HTR-8/SVneo (cell line): ENCODE data around the gene VSTM4.

Source experiments
- DNase-seq: peaks from one replicate; pipeline ENCODE4 v3.0.0; 2011; ENCODE audit warnings: low spot score, mixed read lengths; ENCODE audit not compliant: insufficient read length
- FAIRE-seq: peaks from 2 replicates; lab custom pipeline; 2011; peaks lifted over from hg19 to GRCh38; lab: Jason Lieb, UNC

VSTM4 gene

DNA sequence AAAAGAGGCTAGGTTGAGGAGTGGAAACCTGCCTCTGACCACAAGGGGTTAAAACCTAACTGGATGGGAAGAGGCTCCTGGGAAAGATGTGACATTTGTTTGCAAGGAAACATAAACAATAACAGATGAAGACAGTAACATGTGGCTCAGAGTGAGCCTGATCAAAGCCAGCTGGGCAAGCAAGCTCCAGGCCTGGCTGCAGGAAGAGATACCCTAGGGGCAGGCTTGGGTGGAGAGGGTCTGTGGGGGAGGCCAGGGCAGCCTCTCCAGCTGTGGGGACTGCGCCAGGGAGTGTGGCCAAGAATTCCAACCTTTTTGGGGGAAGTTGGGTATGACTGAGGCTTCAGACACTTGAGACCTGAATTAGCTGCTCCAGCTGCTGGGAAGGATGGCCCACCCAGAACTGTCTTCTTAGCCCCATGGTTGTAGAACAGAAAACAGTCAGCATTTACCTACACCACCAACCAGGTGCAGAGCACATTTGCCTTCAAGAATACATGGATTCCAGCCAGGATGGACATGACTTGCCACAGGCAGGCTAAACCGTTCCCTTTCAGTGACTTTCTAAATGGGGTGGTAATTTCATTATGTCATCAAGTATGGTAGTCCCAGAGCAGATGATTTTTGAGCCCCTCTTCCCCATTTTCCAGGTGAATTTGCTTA, 28.9 kb upstream of the VSTM4 start:
- FAIRE-seq (no peak), DNase-seq (no peak)

DNA sequence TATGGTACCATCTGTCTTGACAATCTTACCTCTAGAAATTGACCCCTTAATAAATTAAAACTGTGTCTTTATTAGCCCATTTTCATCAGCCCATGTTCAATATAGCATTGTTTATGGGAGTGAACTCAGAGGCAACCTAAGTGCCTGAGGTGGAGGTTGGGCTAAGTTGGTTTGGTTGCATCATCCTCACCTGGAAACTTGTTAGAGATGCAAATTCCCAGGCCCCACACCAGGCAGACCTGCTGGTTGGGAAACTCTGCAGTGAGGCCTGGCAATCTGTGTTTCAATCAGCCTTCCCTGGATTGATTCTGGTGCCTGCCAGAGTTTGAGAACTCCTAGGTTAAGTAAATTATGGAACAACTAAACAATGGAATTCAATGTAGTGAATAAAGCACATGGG, 27.9 kb upstream of the VSTM4 start:
- FAIRE-seq (no peak), DNase-seq (no peak)

DNA sequence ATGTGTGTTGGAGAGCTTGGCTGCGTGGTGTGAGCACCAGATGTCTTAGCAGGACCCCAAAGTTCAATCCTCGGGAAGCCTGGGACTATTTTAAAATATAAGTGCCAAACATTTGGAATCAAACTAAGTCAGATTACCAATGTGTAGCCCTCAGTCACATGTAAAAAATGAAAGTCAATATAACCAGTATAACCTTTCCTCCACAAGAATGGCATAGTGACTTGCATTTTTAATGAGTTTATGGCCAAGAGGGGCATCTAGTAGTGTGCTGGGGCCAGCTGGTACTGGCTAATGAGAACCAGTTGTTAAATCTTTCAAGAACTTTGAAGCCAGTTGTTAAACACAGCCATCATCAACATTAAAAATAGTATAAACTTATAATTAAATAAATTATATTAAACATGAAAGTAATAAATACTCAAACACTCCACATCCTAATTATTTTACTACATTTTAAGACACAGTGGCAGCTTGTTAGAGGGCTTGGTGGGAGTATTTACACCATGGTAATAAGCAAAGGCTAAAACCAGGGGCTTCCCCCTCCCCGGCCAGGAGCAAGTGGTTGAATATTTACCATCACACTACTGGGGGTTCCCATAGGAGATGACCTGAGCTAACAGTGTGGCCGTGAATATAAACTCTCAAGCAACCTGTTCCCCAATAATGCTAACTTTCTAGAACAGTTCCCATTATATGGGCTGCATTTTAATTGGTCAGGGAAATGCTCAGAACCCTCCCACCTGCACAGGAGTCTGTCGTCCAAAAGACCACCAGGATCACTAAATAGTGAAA, 26.4 kb upstream of the VSTM4 start:
- no peak for DNase-seq
- no peak for FAIRE-seq

DNA sequence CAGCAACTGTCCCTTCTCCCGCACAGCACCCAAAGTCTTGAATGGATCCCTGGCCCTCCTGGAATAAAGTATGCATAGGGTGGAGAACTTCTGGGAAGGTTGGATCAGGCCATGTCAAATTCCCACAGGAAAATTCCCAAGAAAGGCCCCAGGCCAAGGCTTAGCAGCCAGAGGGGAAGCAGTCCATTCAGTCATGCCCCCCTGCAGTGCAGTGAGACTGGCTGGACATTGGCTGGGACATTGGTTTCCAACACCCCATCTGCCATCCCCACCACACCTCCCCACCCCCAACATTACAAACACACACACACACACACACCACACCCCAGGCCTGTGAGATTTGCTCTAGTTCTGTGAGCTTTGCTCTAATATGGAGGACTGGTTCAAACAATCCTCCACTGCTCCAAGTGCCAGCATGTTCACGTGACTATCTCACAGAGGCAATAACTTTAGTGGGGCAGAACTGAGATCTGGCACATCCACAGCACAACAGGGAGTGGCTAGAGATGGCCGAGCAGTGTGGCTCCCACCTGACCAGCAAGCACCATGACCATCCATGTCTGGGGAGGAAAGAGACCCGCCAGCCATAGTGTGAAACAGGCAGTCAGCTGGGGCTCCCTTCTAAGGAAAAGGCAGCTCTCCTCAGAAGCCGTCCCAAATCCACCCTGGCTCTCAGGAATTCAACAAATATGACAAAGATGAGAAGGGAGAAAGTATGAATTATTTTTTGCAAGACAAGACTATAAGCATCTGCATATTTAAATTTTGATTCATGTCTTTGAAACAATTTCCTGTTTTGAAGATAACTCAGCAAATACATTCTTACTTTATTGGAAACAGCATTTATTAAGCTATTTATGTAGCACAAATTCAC, 25.2 kb upstream of the VSTM4 start:
- DNase-seq (no peak), FAIRE-seq (no peak)

DNA sequence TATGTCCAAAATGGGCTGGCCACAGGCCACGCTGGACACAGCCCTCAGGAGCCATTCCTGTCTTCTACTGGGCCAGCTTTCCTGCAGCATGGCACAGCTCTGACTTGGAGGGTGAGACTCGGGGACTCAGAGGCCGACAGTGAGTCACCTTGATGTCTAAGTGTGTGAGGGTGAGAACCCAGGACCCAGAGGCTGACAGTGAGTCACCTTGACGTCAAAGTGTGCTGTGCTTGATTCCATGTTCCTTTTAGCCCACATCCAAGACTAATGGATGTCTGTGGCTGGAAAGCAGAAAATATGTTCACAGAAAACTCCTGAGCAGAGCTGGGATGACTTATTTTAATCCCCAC, 24.5 kb upstream of the VSTM4 start:
- FAIRE-seq = no peak

DNA sequence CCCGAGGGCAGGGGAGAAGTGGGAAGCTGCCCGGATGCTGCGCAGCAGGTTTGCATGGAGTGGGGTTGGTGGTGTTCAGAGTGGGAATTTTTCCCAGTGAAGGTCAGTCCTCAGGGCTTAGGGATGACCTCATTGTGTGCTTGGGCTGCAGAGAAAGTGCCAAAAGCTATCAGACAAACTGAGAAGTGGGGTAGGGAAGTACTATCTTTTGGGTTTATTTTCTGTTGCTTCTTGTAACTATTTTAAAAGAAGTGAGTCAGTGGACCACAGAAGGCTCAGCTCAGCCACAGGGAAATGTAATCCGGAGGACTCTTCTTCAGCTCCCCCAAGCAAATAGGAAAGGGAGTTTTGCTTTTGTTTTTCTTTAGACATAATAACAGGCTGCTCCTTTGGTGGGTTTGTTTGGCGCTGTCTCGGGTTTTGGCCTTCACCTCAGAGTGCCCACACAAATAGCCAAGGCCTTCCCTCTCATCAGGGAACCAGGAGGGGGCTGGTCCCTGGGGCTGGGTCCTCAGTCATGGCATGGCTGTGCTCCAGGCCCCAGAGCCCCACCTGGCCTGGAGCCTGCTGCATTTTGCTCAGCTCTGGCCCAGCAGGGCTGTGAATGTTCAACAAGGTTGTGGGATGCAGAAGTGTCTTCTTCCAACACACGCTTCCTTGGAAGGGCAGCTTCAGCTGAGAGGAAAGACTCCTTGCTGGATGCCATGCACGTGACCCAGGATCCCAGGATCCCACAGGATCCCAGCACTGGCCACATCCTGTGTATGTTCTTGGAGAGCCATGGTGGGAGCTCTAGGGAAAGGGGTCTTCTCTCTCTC, 23.9 kb upstream of the VSTM4 start:
- DNase-seq (no peak), FAIRE-seq (no peak)

More for the DNA sequence above, 24.5 kb upstream of the VSTM4 start:
- DNase-seq = peak; percentile 45

DNA sequence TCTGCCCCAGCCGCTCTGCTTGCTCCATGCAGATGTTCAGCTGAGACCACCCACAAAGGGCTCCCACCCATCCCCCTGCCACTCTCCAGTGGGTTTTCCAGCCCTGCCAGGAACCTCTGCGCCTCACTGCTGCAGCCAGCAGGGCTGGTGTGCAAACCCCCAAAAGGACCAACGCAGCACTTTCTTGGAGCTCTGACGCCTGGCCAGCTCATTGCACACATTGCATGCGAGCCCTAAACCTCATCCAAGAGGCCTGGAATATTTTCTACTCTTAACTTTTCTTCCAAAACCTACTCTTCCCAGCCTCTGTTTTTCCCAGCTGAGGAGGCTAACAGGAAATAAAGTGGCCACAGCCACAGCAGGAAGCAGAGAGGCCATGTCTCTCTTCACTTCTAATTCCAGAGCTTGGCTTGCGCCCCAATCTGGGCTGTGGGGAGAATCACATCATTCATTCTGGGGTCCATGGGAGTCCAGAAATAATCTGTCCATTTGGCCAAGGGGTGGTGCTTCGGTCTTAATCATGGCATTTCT, 23.1 kb upstream of the VSTM4 start:
- FAIRE-seq (no peak), DNase-seq (no peak)

DNA sequence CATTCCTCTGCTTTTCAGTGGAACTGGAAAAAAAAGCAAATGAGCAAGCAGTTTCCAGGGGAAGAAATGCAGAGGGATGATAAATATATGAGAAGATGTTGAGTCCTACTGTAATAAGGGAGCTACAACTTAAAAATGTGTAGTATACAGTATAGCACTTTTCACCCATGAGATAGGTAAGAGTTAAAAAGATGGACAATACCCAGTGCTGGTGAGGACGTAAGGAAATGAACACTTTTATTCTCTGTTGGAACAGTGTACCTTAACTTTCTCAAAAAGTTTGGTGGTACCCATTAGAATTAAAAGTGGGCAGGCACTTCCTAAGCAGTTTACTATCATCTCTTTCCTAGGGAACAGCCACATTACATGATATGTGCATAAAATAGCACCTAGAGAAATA, 21.2 kb upstream of the VSTM4 start:
- DNase-seq = no peak
- FAIRE-seq = no peak

DNA sequence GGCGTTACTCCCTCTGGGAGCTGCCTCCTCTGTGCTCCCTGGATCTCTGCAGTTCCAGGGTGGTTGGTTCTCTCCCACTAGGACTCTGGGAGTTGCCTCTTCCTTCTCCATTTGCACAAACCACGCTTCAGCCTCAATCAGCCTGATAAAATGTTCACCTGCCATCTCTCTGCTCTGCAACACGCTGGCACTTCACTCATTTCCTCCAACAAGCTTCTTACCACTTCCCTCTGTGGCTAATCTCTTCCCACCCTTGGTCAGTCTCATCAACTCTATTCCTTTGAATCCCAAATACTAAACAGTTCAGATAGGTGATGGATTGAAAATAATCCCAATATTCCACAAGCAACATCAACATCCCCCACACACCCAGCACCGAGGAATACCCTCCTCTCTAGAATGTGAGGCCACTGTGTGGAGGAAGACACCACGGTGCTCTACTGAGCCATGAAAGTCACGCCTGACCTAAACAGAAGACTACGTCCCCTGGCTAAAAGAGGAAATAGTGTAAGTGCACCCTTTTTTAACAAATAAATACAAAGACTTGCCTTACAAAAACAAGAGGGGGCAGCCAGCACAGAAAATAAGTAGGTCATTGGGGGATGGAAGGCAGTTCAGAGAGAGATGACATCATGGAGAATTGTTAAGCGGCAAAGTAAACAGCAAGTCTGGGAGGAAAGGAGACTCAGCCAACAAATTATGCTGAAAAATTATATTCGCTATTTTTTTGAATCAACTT, 20.4 kb upstream of the VSTM4 start:
- no peak for FAIRE-seq
- DNase-seq = no peak

DNA sequence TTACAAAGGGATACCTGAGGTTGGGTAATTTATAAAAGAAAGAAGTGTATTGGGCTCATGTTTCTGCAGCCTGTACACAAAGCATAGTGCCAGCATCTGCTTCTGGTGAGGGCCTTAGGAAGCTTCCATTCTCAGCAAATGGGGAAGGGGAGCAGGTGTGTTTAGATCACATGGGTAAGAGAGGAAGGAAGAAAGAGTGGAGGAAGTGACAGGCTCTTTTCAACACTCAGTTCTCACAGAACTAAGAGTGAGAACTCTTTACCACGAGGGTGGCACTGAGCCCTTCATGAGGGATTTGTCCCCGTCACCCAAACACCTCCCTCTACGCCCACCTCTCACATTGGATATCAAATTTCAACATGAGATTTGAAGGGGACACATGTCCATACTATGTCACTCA, 19.0 kb upstream of the VSTM4 start:
- DNase-seq = no peak
- FAIRE-seq = no peak

DNA sequence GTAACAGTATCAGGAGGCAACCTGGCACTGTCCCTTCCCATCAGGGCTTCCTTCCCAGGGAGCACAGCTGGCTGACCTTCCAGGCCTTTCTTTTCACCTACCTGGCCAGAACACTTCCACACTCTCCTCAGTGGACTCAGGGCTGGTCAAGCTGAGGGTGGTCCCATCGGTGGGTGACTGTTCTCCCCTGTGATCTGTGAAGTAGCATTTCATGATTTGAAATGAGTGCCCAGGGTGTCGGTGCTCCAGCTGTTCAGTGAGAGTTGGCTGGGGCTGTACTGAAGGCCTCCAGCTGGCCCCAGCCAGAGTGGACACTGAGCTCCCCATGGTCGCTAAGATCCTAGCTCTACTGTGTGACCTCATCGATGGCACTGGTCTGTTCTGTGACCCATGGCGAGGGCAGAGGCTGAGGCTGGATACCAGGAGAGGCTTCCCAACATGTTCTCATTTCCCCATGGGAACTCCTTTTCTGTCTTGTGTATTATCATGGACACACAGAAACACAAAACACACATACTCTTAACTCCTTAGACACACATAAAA, 18.5 kb upstream of the VSTM4 start, which contains the start of gene FAM170B:
FAM170B (minus strand) TSS at position 316 of the 543 bp plus-strand sequence; CDS start at position 213, 103 bp downstream.
- no peak for DNase-seq
- no peak for FAIRE-seq

DNA sequence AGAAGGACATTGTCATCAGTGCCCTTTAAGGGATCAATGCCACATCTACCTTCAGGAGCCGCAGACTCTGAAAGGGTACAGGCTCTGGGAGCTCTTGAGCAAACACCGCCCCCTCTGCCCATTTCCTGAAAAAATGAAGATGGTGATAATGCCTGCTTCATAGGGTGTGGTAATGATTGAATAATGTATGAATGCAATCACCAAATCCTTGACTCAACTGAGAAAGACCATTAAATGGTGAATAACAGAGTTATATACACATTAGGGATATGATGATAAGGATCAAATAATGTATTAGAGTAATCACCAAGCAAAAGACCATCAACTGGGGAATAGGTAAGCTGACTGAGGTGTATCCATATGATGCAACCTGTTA, 17.0 kb upstream of the VSTM4 start:
- DNase-seq (no peak), FAIRE-seq (no peak)

DNA sequence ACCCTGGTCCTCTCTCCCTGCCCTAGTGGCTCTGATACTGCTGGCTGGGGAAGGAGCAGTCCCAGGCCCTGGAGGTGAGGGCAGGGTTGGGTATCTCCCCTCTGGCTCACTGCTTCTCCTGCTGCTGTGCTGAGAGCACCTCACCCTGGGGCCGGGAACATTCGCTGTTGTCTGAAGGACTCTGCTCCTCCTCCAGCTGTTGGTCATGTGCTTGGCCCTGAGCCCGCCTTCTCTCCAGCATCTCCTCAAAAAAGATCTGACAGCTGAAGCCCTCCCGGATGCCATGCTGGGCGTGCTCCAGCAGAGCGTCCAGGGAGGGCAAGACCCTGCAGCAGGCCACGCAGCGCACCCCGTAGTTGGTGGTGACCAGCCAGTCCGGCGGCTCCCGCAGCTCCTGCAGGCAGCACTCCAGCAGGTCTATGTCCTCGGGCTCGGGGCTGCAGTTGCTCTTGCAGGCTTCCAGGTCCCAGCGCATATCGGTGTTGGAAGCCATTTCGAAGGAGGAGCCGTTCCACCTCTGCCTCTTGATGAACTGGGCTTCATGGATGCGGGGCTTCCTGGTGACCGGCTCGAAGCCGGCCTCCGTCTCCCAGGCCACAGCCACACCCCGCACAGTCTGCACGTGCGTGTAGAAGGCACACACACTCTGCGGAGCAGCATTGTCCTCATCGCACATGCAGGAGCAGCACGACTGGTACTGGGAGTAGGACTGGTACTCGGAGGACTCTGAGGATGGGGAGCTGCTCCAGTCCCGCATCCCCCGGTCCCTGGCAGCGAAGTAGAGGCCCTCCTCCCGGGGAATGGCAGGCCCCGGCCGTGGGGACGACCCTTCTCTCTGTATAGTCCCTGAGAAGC, 16.4 kb upstream of the VSTM4 start:
- no peak for FAIRE-seq
- no peak for DNase-seq

DNA sequence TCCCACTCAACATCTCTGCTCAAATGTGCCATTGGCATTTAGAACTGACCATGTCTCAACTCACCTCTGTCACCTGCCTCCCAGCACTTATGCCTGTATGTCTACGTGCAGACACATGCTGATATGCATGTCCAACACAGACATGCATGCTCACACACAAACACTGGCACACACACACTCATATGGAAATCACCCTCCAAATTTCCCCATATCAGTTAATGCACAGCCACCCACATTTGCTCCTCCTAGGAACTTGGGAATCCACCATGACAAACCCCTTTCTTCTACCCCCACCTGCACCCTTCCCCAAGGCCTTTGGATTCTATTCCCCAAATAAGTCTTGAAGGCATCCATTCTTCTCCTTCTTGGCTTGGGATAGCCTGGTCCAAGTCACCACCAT, 14.1 kb upstream of the VSTM4 start:
- FAIRE-seq (no peak), DNase-seq (no peak)

DNA sequence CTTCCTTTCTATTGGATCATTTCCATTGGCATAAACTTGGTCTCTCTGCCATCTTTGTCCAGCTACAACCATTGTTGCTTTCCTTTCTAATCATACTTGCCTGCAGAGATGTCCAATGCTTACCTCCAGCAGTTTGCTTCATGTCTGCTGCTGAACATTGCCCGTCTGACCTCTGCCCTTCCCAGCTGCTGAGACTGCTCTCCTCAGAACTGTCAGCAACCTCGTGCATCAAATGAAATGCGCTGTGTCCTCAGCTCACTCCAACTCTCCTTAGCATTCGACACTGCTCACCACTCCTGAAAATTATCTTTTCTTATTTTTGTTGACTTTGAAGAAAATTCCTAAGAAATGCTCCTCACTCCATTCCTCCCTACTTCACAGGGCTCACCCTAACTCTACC, 13.5 kb upstream of the VSTM4 start:
- no peak for DNase-seq

DNA sequence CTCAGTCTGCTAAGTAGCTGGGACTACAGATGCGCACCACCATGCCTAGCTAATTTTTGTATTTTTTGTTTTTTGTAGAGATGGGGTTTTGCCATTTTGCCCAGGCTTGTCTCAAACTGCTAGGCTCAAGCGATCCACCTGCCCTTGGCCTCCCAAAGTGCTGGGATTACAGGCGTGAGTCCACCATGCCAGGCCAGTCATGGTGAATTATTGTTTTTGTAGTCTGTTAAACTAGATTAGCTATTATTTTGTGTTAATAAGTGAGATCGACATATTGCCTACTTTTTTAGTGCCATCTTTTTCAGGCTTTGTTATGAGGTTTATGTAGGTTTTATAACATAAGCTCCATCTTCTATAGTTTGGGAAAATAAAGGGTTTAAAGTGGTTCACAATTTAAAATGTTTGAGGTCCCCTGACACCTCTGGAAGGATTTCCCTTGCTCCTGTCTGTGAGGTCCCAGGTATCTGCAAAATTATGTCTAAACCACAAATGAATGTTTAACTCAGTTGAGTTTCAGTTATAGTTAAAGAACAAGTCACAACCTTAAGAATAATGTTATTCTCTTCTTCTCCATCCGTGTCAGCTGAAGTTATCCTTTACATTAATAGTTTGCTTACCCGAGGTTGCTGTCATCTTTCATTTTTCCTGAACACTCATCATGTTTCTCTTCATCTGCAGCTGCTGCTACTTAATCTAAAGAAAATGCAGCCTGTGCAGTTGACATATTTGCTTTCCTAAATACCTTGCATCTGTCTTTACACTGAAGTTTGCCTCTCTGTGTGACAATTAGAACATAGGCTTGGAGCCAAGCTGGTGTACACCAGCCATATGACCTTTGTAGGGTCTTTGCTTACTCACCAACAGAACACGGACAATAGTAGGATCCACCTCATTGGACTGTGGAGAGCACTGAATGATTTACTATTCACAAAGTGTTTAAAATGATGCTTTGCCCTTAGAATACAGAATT, 8.9 kb upstream of the VSTM4 start:
- FAIRE-seq (no peak), DNase-seq (no peak)

More for the DNA sequence above, 13.5 kb upstream of the VSTM4 start:
- FAIRE-seq = no peak

DNA sequence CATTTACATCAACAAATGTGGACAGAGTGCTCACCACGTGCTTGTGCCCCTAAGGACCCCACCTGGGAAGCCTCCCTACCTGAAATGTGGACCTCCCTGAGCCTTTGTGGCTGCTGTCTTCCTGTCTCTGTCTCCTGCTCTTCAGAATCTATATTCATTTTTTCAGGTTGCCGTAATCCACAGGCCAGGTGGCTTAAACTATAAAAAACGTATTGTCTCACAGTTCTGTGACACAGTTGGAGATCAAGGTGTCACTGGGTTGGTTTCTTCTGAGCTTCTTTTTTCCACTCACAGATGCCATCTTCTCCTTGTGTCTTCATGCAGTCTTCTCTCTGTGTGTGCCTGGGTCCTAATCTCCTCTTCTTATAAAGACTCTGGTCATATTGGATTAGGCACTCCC, 5.6 kb upstream of the VSTM4 start:
- FAIRE-seq = no peak
- DNase-seq = no peak
